ENCODE data around the gene PRR3. TPM values are rescaled to one million over a fixed set of nuclear protein-coding genes. Genes with fewer than 3 reads are reported as not detected.
"Not testable (repeated sequence)": the region's sequence is repeated elsewhere in the genome, so short reads cannot be mapped to it uniquely, and the experiment has no call there.

Gene PRR3
- total and polyA plus RNA-seq, 2 of the 13 experiments (the other 11 are each of a cell fraction or from before 2014, with no cell fraction given): 14.6 to 21.2 TPM

GRCh38 chr6:30529349-30529875 lies 27.7 kb upstream of the PRR3 start:
- FAIRE-seq; H3K36me3 ChIP-seq (replicated peaks in 1 of 2; ENCODE audit: control insufficient read depth in 1 of 2, insufficient read depth in 2 of 2, low read length in 2 of 2); H3K4me2 ChIP-seq (ENCODE audit: low read depth, low read length); BruUV-seq (replicated peaks); H3K9ac ChIP-seq (ENCODE audit: insufficient read depth, low read depth, low read length); in situ Hi-C loops (cut with HindIII; ENCODE audit: extremely low pct_ligation_motif_present, low pct_unique_long_range_greater_than_20kb); ATAC-seq; H3K79me2 ChIP-seq (ENCODE audit: insufficient read depth, low read length); H3K4me3 ChIP-seq (replicated peaks in 1 of 3; ENCODE audit: insufficient read depth in 1 of 3, low read depth in 2 of 3, low read length in 3 of 3); H4K20me1 ChIP-seq (ENCODE audit: insufficient read depth, low read length); H3K9me3 ChIP-seq (ENCODE audit: low read length); H3K27me3 ChIP-seq (ENCODE audit: control insufficient read depth in 1 of 2, insufficient read depth in 2 of 2, low read length in 2 of 2); intact Hi-C loops (cut with micrococcal nuclease; ENCODE audit: unreplicated experiment); DNase-seq (ENCODE audit: low spot score): not testable (repeated sequence)
- POLR2A ChIA-PET: interaction anchor here (0.6 to 1.0 kb wide), 3 partner anchors 8 to 321 kb away, joined by 3 to 4 read pairs (median 3); no protein-coding TSS in a partner anchor
- H3K4me1 ChIP-seq (ENCODE audit: insufficient read depth, low read length): peaks cover 65% of the 10 kb centered on the region
- 89% methylated on average over 17 of the region's 17 CpGs for WGBS (ENCODE audit: low lambda C conversion rate)
- peak overlapping the region; percentile 2 for H2AFZ ChIP-seq (ENCODE audit: low read length)
- CTCF ChIA-PET (ENCODE audit: low intra/inter-chr PET ratio, low total read pairs): interaction anchor here (7.3 kb wide), 1 partner anchor 47 kb away, joined by 72 read pairs; no protein-coding TSS in a partner anchor
- TF ChIP-seq IRX3 (CRISPR knock-in tag; IDR thresholded peaks at IDR 0.05; ENCODE audit: borderline replicate concordance, low read depth) (0 out of 2 replicates have a peak, but pooled peaks have one; percentile 31), SALL1 (CRISPR knock-in tag; IDR thresholded peaks at IDR 0.05) (0 out of 2 replicates have a peak, but pooled peaks have one; percentile 24), MEF2D (CRISPR knock-in tag; IDR thresholded peaks at IDR 0.05) (0 out of 2 replicates have a peak, but pooled peaks have one; percentile 46), ZNF619 (CRISPR knock-in tag; IDR thresholded peaks at IDR 0.05) (0 out of 2 replicates have a peak, but pooled peaks have one; percentile 51), ARID4A (CRISPR knock-in tag; IDR thresholded peaks at IDR 0.05; ENCODE audit: borderline replicate concordance) (0 out of 2 replicates have a peak, but pooled peaks have one; percentile 31), NRL (CRISPR knock-in tag; IDR thresholded peaks at IDR 0.05; ENCODE audit: borderline replicate concordance) (peak; percentile 29; the same call in 1 of the 2 replicates), ZNF883 (CRISPR knock-in tag; IDR thresholded peaks at IDR 0.05; ENCODE audit: not compliant biosample characterization) (peak; percentile 61), ZNF354B (CRISPR knock-in tag; IDR thresholded peaks at IDR 0.05) (peak; percentile 25; the same call in 1 of the 2 replicates)
- TF ChIP-seq, protein P1, sequence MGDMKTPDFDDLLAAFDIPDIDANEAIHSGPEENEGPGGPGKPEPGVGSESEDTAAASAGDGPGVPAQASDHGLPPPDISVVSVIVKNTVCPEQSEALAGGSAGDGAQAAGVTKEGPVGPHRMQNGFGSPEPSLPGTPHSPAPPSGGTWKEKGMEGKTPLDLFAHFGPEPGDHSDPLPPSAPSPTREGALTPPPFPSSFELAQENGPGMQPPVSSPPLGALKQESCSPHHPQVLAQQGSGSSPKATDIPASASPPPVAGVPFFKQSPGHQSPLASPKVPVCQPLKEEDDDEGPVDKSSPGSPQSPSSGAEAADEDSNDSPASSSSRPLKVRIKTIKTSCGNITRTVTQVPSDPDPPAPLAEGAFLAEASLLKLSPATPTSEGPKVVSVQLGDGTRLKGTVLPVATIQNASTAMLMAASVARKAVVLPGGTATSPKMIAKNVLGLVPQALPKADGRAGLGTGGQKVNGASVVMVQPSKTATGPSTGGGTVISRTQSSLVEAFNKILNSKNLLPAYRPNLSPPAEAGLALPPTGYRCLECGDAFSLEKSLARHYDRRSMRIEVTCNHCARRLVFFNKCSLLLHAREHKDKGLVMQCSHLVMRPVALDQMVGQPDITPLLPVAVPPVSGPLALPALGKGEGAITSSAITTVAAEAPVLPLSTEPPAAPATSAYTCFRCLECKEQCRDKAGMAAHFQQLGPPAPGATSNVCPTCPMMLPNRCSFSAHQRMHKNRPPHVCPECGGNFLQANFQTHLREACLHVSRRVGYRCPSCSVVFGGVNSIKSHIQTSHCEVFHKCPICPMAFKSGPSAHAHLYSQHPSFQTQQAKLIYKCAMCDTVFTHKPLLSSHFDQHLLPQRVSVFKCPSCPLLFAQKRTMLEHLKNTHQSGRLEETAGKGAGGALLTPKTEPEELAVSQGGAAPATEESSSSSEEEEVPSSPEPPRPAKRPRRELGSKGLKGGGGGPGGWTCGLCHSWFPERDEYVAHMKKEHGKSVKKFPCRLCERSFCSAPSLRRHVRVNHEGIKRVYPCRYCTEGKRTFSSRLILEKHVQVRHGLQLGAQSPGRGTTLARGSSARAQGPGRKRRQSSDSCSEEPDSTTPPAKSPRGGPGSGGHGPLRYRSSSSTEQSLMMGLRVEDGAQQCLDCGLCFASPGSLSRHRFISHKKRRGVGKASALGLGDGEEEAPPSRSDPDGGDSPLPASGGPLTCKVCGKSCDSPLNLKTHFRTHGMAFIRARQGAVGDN (CRISPR knock-in tag; IDR thresholded peaks at IDR 0.05): peak; percentile 40
- TF ChIP-seq, protein P2, sequence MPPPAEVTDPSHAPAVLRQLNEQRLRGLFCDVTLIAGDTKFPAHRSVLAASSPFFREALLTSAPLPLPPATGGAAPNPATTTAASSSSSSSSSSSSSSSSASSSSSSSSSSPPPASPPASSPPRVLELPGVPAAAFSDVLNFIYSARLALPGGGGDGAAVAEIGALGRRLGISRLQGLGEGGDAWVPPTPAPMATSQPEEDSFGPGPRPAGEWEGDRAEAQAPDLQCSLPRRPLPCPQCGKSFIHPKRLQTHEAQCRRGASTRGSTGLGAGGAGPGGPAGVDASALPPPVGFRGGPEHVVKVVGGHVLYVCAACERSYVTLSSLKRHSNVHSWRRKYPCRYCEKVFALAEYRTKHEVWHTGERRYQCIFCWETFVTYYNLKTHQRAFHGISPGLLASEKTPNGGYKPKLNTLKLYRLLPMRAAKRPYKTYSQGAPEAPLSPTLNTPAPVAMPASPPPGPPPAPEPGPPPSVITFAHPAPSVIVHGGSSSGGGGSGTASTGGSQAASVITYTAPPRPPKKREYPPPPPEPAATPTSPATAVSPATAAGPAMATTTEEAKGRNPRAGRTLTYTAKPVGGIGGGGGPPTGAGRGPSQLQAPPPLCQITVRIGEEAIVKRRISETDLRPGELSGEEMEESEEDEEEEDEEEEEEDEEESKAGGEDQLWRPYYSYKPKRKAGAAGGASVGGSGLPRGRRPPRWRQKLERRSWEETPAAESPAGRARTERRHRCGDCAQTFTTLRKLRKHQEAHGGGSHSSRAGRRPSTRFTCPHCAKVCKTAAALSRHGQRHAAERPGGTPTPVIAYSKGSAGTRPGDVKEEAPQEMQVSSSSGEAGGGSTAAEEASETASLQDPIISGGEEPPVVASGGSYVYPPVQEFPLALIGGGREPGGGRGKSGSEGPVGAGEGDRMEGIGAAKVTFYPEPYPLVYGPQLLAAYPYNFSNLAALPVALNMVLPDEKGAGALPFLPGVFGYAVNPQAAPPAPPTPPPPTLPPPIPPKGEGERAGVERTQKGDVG (CRISPR knock-in tag; IDR thresholded peaks at IDR 0.05; ENCODE audit: borderline replicate concordance): peak; percentile 51; the same call in 1 of the 2 replicates
- H3K27ac ChIP-seq (ENCODE audit: extremely low read length, insufficient read depth, low read length): peak overlapping the region; percentile 84
